Neural cell (in vitro differentiated cells): ENCODE measurements around the gene C6orf163. TPM values are rescaled to one million over a fixed set of nuclear protein-coding genes. Genes with fewer than 3 reads are reported as not detected.

Experiments used
- H2AFZ ChIP-seq: fragments of 200-600, 300-800 bp; sonication (generic), shearing (Covaris generic); 2 replicates; pipeline ENCODE4 v1.6.0; 2014; ENCODE audit warnings: low read depth, mild to moderate bottlenecking, antibody characterized with exemption, low read length, moderate library complexity
- H3F3A ChIP-seq: fragments of 200-600 bp; shearing (Covaris generic); 2 replicates; pipeline ENCODE4 v1.6.1; 2016; ENCODE audit warnings: mild to moderate bottlenecking, moderate library complexity, mixed read lengths, antibody characterized with exemption, low read length; ENCODE audit not compliant: insufficient read depth, poor library complexity, severe bottlenecking
- H3K27ac ChIP-seq: fragments of 200-600, 300-800 bp; sonication (generic), shearing (Covaris generic); 2 replicates; pipeline ENCODE4 v1.5.1; 2014; ENCODE audit warnings: mild to moderate bottlenecking, low read length, moderate library complexity
- H3K27me3 ChIP-seq: fragments of 300-800, 200-600 bp; sonication (generic), shearing (Covaris generic); 2 replicates; pipeline ENCODE4 v1.6.0; 2014; ENCODE audit warnings: mild to moderate bottlenecking, low read depth, low read length, moderate library complexity; ENCODE audit not compliant: insufficient read depth
- H3K36me3 ChIP-seq: fragments of 300-800, 200-600 bp; sonication (generic), shearing (Covaris generic); 2 replicates; pipeline ENCODE4 v1.5.1; 2014; ENCODE audit warnings: mild to moderate bottlenecking, antibody characterized with exemption, low read length, moderate library complexity; ENCODE audit not compliant: insufficient read depth
- H3K4me2 ChIP-seq: fragments of 300-800, 200-600 bp; sonication (generic), shearing (Covaris generic); 2 replicates; pipeline ENCODE4 v1.6.0; 2014; ENCODE audit warnings: mild to moderate bottlenecking, low read length
- H3K4me3 ChIP-seq: fragments of 300-800, 200-600 bp; sonication (generic), shearing (Covaris generic); 2 replicates; pipeline ENCODE4 v1.5.1; 2014; ENCODE audit warnings: mild to moderate bottlenecking, low read length, moderate library complexity
- H3K79me2 ChIP-seq: fragments of 200-600 bp; shearing (Covaris generic); replicated peaks from 2 replicates; pipeline ENCODE4 v1.6.0; 2014; ENCODE audit warnings: mild to moderate bottlenecking, low read length, moderate library complexity; ENCODE audit not compliant: insufficient read depth
- H3K9ac ChIP-seq: fragments of 300-800, 200-600 bp; sonication (generic), shearing (Covaris generic); 2 replicates; pipeline ENCODE4 v1.6.1; 2016; ENCODE audit warnings: mild to moderate bottlenecking, low read length, mixed read lengths
- H3K9me2 ChIP-seq: fragments of 200-600 bp; shearing (Covaris generic); 2 replicates; pipeline ENCODE4 v1.6.1; 2016; ENCODE audit warnings: mild to moderate bottlenecking, low read length, mixed read lengths; ENCODE audit not compliant: insufficient read depth
- H3K9me3 ChIP-seq: fragments of 200-600, 300-800 bp; sonication (generic), shearing (Covaris generic); 2 replicates; pipeline ENCODE4 v1.6.1; 2016; ENCODE audit warnings: mild to moderate bottlenecking, mixed run types, low read length, moderate library complexity, mixed read lengths
- H4K20me1 ChIP-seq: fragments of 200-600 bp; shearing (Covaris generic); 2 replicates; pipeline ENCODE4 v1.6.1; 2016; ENCODE audit warnings: mild to moderate bottlenecking, mixed run types; ENCODE audit not compliant: insufficient read depth
- CTCF ChIP-seq: fragments of 450-650 bp; IDR thresholded peaks from 2 replicates; pipeline ENCODE4 v1.5.1; 2014; ENCODE audit warnings: antibody characterized with exemption, mild to moderate bottlenecking, moderate library complexity; ENCODE audit not compliant: poor library complexity, severe bottlenecking
- EP300 ChIP-seq: fragments of 450-650 bp; conservative IDR thresholded peaks from 2 replicates; pipeline ENCODE4 v1.6.1; 2014; ENCODE audit warnings: antibody characterized with exemption, mild to moderate bottlenecking, moderate library complexity; ENCODE audit not compliant: poor library complexity, severe bottlenecking
- EZH2 ChIP-seq: fragments of 200-600, 300-800 bp; shearing (Covaris generic), sonication (generic); IDR thresholded peaks from 2 replicates; pipeline ENCODE4 v1.6.1; 2014; ENCODE audit warnings: antibody characterized with exemption, low read length, borderline replicate concordance, mild to moderate bottlenecking; ENCODE audit not compliant: insufficient read depth, poor library complexity, severe bottlenecking
- MXI1 ChIP-seq: fragments of 450-650 bp; conservative IDR thresholded peaks from 2 replicates; pipeline ENCODE4 v1.6.1; 2014; ENCODE audit warnings: antibody characterized with exemption, mild to moderate bottlenecking; ENCODE audit not compliant: poor library complexity, severe bottlenecking
- POLR2AphosphoS5 ChIP-seq: IDR thresholded peaks from 2 replicates; pipeline ENCODE4 v1.6.1; 2012
- RAD21 ChIP-seq: fragments of 450-650 bp; conservative IDR thresholded peaks from 2 replicates; pipeline ENCODE4 v1.6.1; 2014; ENCODE audit warnings: antibody characterized with exemption, mild to moderate bottlenecking, moderate library complexity
- REST ChIP-seq: IDR thresholded peaks from 2 replicates; pipeline ENCODE4 v1.6.1; 2012; ENCODE audit warnings: borderline replicate concordance
- SMC3 ChIP-seq: fragments of 450-650 bp; conservative IDR thresholded peaks from 2 replicates; pipeline ENCODE4 v1.6.1; 2014; ENCODE audit warnings: antibody characterized with exemption, mild to moderate bottlenecking, moderate library complexity; ENCODE audit not compliant: poor library complexity
- TAF1 ChIP-seq: IDR thresholded peaks from 2 replicates; pipeline ENCODE4 v1.6.1; 2012; ENCODE audit warnings: low read depth
- polyA plus RNA-seq: library from polyadenylated mRNA; depleted of rRNA; stranded (reverse); fragments of >200 nt; gene quantifications from 2 replicates; pipeline ENCODE4 v1.2.3, GENCODE V29; 2014

C6orf163 gene
- polyA plus RNA-seq, 1 donor from 2014 or later: 1.8 TPM

- peaks cover 8% of the 10 kb centered on the region for H3K79me2 ChIP-seq
- no peaks in the 10 kb centered on the region for H3F3A ChIP-seq
- H3K9me3 ChIP-seq: no peaks in the 10 kb centered on the region
- H3K4me3 ChIP-seq: no peak overlapping the region
- H2AFZ ChIP-seq: no peak overlapping the region
- H3K36me3 ChIP-seq: no peaks in the 10 kb centered on the region
- no peaks in the 10 kb centered on the region for H3K9me2 ChIP-seq
- H3K4me2 ChIP-seq: no peak overlapping the region
- H4K20me1 ChIP-seq: no peaks in the 10 kb centered on the region
- H3K27ac ChIP-seq: no peak overlapping the region
- H3K27me3 ChIP-seq: no peaks in the 10 kb centered on the region
- H3K9ac ChIP-seq: no peak overlapping the region
- TF ChIP-seq MXI1 (no peak), RAD21 (no peak), EZH2 (no peak), POLR2AphosphoS5 (no peak), REST (no peak), SMC3 (no peak), TAF1 (no peak), CTCF (no peak), EP300 (no peak)
These were observed 4.4 kb upstream of the C6orf163 start for GRCh38 chr6:87340230-87340629.

- Histone ChIP-seq H2AFZ (no peak overlapping the region), H3K27ac (no peak overlapping the region), H3K9me2 (no peaks in the 10 kb centered on the region), H3K9ac (no peak overlapping the region), H3K4me2 (no peak overlapping the region), H3K4me3 (no peak overlapping the region), H3K27me3 (no peaks in the 10 kb centered on the region), H3K36me3 (no peaks in the 10 kb centered on the region), H3K9me3 (no peaks in the 10 kb centered on the region), H3F3A (no peaks in the 10 kb centered on the region), H4K20me1 (no peaks in the 10 kb centered on the region), H3K79me2 (peaks cover 8% of the 10 kb centered on the region)
- TF ChIP-seq SMC3: no peak
- no peak for TF ChIP-seq EP300
These were observed 3.5 kb upstream of the C6orf163 start for GRCh38 chr6:87341158-87341557.

- H4K20me1 ChIP-seq: no peaks in the 10 kb centered on the region
- H3K9me3 ChIP-seq: no peaks in the 10 kb centered on the region
- H3F3A ChIP-seq: no peaks in the 10 kb centered on the region
- no peak for TF ChIP-seq POLR2AphosphoS5
- H3K9me2 ChIP-seq: no peaks in the 10 kb centered on the region
- no peaks in the 10 kb centered on the region for H3K36me3 ChIP-seq
- no peak overlapping the region for H3K27ac ChIP-seq
- no peak overlapping the region for H3K4me3 ChIP-seq
- no peaks in the 10 kb centered on the region for H3K27me3 ChIP-seq
- H3K4me2 ChIP-seq: no peak overlapping the region
- no peak overlapping the region for H3K9ac ChIP-seq
- no peak overlapping the region for H2AFZ ChIP-seq
- peaks cover 7% of the 10 kb centered on the region for H3K79me2 ChIP-seq
These were observed 2.7 kb upstream of the C6orf163 start for GRCh38 chr6:87341899-87342298.
